ENCODE results near the gene ELFN2. TPM values are rescaled to one million over a fixed set of nuclear protein-coding genes. Genes with fewer than 3 reads are reported as not detected.
A peak's percentile ranks its signal among the peaks of the same experiment; 100 is the strongest.

Gene ELFN2
- total RNA-seq, 1 experiment from 2014 or later: 0.07 TPM

DNA sequence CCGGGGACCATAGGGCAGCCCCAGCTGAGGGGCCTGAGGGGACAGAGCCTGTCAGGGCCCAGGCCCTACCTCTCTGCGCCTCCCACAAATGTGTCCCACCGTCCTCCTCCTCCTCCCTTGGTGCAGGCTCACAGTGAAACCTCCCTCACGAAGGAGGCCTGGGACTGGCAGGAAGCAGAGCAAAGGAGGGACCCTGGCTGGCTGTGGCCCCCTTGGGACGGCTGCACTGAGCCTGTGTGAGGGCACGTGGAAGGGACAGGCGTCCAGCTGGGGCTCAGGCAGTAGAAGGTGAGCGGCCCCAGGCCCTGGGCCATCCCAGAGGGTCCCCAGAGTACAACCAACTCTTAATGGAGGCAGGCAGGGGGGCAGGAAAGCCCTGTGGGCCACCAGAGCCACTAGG is 60.7 kb downstream of the ELFN2 start:
- no peak for DNase-seq
- Histone ChIP-seq H3K27me3 (no peaks in the 10 kb centered on the region), H3K4me3 (no peak overlapping the region), H3K36me3 (no peaks in the 10 kb centered on the region), H3K9me3 (no peaks in the 10 kb centered on the region)

- no peak overlapping the region for H3K4me3 ChIP-seq
- no peaks in the 10 kb centered on the region for H3K27me3 ChIP-seq
- H3K9me3 ChIP-seq: no peaks in the 10 kb centered on the region
- H3K36me3 ChIP-seq: no peaks in the 10 kb centered on the region
- no peak for DNase-seq
Observed at GRCh38 chr22:37365950-37366349, 61.3 kb downstream of the ELFN2 start.

DNA sequence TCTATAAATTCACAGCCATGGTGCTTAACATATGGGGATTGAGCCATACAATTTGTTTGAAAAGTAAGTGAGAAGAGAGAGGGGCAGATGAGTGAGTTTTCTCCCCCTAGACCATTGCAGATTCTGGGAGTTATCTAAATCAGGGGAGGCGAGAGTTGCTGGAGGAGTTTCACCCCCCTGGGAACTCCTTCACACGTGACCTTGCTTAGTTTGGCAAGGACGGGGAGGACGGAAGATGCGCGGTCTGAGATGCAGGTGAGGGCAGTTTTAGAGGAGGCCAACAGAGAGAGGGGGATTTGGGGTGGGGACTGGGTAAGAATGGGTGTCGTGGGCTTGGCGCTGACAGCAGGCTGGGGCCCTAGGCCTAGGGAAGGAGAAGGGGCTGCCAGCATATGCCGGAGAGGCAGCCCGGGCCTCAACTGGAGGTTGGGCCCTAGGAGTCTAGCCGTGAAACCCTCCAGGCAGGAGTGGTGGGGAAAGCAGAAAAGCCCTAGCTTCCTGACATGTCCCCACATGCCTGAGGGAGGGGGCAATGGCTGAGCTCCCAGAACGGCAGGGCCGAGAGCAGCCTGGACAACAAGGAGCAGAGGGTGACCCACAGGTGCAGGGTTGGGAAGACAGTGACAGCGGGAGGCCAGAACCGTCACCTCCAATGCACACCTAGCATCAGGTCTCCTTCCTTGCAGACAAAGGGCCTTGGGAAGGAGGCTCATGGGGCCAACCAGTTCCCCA is 63.9 kb downstream of the ELFN2 start:
- H3K4me3 ChIP-seq: no peak overlapping the region
- DNase-seq: no peak
- no peaks in the 10 kb centered on the region for H3K36me3 ChIP-seq
- no peaks in the 10 kb centered on the region for H3K27me3 ChIP-seq
- no peaks in the 10 kb centered on the region for H3K9me3 ChIP-seq

DNA sequence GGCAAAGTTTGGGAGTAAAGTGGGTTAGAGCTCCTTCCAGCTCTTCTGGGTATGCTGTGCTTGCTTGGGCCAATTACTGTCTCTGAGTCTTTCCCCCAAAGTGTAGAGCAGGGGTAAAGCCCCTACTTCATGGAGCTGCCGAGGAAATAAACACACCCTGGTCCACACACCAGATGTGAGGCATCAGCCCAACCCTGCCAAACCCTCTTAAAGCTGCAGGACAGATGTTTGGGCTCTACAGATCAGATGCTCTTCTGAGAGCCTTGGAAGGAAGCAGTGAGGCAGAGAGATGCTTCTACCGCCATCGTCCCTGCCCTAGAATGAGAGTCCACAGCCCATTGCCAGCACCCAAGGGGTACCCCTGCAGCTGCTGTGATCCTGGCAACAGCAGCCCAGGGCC is 64.7 kb downstream of the ELFN2 start:
- no peaks in the 10 kb centered on the region for H3K36me3 ChIP-seq
- H3K4me3 ChIP-seq: no peak overlapping the region
- no peaks in the 10 kb centered on the region for H3K27me3 ChIP-seq
- no peak for DNase-seq
- H3K9me3 ChIP-seq: no peaks in the 10 kb centered on the region

DNA sequence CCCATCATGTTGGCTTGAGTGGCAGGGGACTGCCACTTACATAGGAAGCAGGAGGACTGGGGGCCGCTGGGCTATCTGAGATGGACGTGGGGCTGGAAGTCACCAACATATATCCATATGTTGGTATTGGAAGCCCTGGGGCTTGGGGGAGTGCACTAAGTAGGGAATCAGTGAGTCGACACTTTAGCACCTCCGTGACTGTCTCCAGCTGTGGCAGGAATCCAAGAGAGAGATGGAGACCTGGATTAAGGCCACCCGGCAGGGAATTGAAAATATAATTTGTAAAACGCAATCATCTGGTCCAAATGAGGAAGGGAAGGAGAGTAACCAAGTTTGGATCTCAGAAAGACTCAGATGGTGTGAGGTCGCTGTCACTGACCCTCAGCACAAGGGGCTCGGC is 68.4 kb downstream of the ELFN2 start:
- no peaks in the 10 kb centered on the region for H3K9me3 ChIP-seq
- H3K36me3 ChIP-seq: no peaks in the 10 kb centered on the region
- peak; percentile 57 for DNase-seq
- no peak overlapping the region for H3K4me3 ChIP-seq
- H3K27me3 ChIP-seq: no peaks in the 10 kb centered on the region

GRCh38 chr22:37358386-37358785 is 68.9 kb downstream of the ELFN2 start:
- H3K4me3 ChIP-seq: no peak overlapping the region
- H3K27me3 ChIP-seq: no peaks in the 10 kb centered on the region
- H3K9me3 ChIP-seq: no peaks in the 10 kb centered on the region
- DNase-seq: peak; percentile 32
- no peaks in the 10 kb centered on the region for H3K36me3 ChIP-seq

DNA sequence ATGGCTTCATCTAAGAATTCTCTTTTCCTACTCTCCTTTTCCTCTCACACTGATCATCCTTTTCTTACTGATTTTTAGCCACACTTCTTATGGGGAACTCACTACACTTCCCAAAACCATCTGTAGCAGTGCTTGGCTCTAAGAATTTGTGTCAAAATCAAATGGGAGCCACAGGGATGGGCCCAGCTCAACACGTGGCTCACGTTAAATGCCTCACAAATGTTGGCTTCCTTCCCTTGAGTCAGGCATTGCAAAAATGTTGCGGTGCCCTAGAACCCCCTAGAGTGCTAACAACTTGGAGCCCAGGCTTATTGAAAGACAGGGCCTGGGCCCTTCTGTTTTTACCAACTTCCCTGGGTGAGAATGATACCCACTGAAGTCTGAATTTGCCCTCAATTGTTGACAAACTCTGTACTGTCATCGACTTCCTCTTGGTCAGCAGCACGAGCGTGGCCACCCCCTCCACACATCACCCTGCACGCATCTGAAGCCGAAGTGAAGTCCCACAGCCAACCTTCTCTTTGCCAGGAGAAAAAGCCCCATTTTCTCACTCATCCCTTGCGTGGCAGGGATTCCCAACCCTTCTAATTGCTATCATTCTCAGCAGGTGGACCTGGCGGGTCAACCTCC is 69.7 kb downstream of the ELFN2 start:
- Histone ChIP-seq H3K4me3 (no peak overlapping the region), H3K9me3 (no peaks in the 10 kb centered on the region), H3K36me3 (no peaks in the 10 kb centered on the region), H3K27me3 (no peaks in the 10 kb centered on the region)
- no peak for DNase-seq

DNA sequence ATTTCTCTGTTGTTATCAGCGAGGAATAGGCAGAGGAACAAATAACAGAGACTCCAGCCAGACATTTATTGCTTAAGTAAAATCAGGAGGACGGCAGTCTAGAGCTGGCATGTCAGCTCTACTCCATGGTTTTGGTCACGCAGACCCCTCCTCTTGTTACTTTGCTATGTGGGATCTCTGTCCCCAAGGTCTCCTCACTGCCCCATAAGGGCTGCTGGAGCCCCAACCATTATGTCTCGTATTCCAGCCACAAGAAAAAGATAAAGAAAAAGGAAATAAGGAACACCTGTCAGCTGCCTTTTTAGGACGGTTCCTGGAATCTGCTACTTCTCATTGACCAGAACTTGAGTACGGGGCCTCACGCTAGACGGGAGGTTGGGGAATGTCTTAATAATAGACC is 70.4 kb downstream of the ELFN2 start:
- no peak for DNase-seq
- Histone ChIP-seq H3K4me3 (no peak overlapping the region), H3K9me3 (no peaks in the 10 kb centered on the region), H3K36me3 (no peaks in the 10 kb centered on the region), H3K27me3 (no peaks in the 10 kb centered on the region)

DNA sequence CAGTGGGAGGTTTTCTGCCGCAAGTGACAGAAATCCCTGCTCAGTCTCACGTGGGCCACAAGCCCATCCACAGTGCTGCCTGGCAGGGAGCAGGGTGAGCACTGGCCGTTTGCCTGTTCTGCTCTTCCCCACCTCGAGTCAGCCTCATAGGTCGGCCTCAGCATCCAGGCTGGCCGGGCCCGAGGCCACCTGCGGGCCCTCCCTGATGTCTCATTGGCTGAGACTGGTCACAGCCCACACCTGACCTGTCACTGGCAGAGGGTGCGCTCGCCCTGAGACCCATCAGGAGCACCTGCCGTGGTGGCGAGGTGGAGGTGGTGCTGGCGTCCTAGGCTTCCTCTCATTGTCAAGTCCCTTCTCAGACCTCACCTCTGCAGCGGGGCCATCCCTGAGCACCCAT is 72.1 kb downstream of the ELFN2 start:
- H3K4me3 ChIP-seq: no peak overlapping the region
- H3K9me3 ChIP-seq: no peaks in the 10 kb centered on the region
- H3K36me3 ChIP-seq: no peaks in the 10 kb centered on the region
- DNase-seq: no peak
- H3K27me3 ChIP-seq: no peaks in the 10 kb centered on the region

- DNase-seq: no peak
- H3K27me3 ChIP-seq: no peaks in the 10 kb centered on the region
- H3K9me3 ChIP-seq: no peaks in the 10 kb centered on the region
- H3K36me3 ChIP-seq: no peaks in the 10 kb centered on the region
- H3K4me3 ChIP-seq: no peak overlapping the region
Observed at GRCh38 chr22:37354670-37355069, 72.6 kb downstream of the ELFN2 start.

DNA sequence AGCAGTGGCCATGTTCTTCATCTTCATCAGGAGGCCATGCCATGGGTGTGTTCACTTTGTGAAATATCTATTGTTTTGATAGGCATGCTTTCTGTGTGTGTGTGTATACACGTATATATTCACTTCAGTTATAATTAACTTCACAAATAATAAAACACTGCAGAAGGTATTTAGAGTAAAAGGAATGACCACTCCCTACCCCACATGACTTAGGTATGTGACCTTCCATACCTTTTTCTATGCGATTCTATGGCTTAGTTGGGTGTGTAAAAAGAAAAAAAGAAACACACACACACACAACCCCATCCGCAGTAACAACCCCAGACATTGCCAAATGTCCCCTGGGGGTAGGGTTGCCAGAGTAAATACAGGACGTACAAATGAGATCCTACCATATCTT is 73.0 kb downstream of the ELFN2 start:
- no peaks in the 10 kb centered on the region for H3K27me3 ChIP-seq
- H3K36me3 ChIP-seq: no peaks in the 10 kb centered on the region
- H3K9me3 ChIP-seq: no peaks in the 10 kb centered on the region
- no peak overlapping the region for H3K4me3 ChIP-seq
- DNase-seq: no peak

GRCh38 chr22:37353839-37354238 is 73.4 kb downstream of the ELFN2 start:
- Histone ChIP-seq H3K36me3 (no peaks in the 10 kb centered on the region), H3K4me3 (no peak overlapping the region), H3K27me3 (no peaks in the 10 kb centered on the region), H3K9me3 (no peaks in the 10 kb centered on the region)
- peak; percentile 91 for DNase-seq

- no peaks in the 10 kb centered on the region for H3K27me3 ChIP-seq
- no peaks in the 10 kb centered on the region for H3K36me3 ChIP-seq
- H3K9me3 ChIP-seq: no peaks in the 10 kb centered on the region
- DNase-seq: no peak
- H3K4me3 ChIP-seq: no peak overlapping the region
Observed at GRCh38 chr22:37352481-37352880, 74.8 kb downstream of the ELFN2 start.

DNA sequence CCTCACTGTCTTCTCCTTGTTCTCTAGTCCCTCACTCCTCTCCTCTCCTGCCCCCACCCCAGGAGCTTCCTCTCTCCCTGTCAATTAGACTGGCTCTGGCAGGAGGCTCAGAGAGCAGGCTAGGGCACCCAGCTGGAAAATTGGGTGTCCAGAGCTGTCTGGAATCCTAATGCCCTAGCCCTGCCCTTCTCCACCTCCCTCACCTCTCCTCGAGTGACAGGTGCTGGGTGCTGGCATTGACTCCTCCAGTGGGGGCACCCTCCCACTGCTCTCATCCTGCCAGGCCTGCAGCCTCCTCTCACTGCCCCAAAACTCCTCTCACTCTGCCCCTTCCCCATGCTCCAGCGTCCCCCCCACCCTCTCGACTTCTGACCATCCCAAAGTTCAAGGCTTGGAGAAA is 76.0 kb downstream of the ELFN2 start:
- H3K36me3 ChIP-seq: no peaks in the 10 kb centered on the region
- H3K27me3 ChIP-seq: no peaks in the 10 kb centered on the region
- DNase-seq: no peak
- no peak overlapping the region for H3K4me3 ChIP-seq
- H3K9me3 ChIP-seq: no peaks in the 10 kb centered on the region

GRCh38 chr22:37349043-37349814 is 78.0 kb downstream of the ELFN2 start:
- no peak for DNase-seq
- Histone ChIP-seq H3K36me3 (no peaks in the 10 kb centered on the region), H3K9me3 (no peaks in the 10 kb centered on the region), H3K4me3 (no peak overlapping the region), H3K27me3 (no peaks in the 10 kb centered on the region)

DNA sequence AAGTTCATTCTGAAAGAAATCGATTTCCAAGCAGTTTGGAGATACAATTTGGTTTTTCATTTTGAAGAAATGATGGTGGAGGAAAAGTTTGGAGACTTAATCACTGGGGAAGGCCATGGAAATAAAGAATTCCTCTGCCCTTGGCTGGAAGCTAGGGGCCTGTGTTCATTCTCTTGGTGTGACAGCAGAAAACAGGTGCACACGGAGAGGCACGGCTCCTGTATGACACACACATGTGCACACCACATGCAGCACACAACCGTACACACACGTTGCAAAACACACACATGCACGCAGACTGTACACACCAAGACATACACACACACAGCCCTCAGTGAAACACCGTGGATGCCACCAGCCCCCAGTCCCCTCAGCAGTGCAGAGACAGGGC is 80.8 kb downstream of the ELFN2 start:
- H3K27me3 ChIP-seq: no peaks in the 10 kb centered on the region
- DNase-seq: no peak

DNA sequence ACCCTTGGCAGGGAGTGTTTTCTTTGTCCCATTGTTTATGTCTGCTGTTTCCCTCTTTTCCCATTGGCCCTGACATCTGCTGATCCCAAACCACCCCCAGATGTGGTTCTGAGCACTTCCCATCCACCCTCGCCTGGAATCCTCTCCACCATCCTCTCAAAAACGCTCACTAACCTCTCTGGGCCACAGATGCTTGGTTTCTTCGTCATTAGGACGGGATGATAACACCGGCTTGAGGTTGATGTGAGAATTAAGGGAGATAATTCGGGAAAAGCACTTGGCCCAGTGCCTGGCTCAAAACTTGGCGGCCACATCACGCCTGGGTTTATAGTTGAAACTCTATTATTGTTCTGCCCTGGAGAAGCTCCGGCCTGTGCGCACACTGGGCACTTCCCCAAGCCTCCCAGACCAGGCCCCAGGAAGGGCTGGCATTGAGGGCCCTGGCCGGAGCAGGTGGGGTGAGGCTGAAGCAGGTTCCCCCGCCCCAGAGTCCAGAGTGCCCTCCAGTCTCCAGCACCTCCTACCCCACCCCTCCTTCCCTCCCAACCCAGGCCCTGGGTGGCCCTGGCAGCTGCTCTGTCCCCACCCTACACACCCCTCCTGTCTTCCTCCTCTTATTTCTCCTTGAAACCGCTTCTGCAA is 81.3 kb downstream of the ELFN2 start:
- H3K4me3 ChIP-seq: no peak overlapping the region
- DNase-seq: peak; percentile 81
- H3K27me3 ChIP-seq: no peaks in the 10 kb centered on the region
- no peaks in the 10 kb centered on the region for H3K9me3 ChIP-seq
- no peaks in the 10 kb centered on the region for H3K36me3 ChIP-seq

More for the DNA sequence above, 80.8 kb downstream of the ELFN2 start:
- Histone ChIP-seq H3K36me3 (no peaks in the 10 kb centered on the region), H3K9me3 (no peaks in the 10 kb centered on the region), H3K4me3 (no peak overlapping the region)
